Ureter (tissue), 1 donor: Measurements from ENCODE around the gene DLG1. TPM values are rescaled to one million over a fixed set of nuclear protein-coding genes. Genes with fewer than 3 reads are reported as not detected.

ENCODE experiments used
- DNase-seq: peaks from one replicate; pipeline ENCODE4 v3.0.0-alpha.2; 2020; ENCODE audit warnings: low spot score
- total RNA-seq: library from RNA; stranded (reverse); gene quantifications from one replicate; pipeline ENCODE4 v1.2.4, GENCODE V29; 2023
- donor health status: DM: yes; HTN: yes; CAD: no.

DLG1 gene
- total RNA-seq, 1 donor from 2014 or later, result 148 TPM

DNA sequence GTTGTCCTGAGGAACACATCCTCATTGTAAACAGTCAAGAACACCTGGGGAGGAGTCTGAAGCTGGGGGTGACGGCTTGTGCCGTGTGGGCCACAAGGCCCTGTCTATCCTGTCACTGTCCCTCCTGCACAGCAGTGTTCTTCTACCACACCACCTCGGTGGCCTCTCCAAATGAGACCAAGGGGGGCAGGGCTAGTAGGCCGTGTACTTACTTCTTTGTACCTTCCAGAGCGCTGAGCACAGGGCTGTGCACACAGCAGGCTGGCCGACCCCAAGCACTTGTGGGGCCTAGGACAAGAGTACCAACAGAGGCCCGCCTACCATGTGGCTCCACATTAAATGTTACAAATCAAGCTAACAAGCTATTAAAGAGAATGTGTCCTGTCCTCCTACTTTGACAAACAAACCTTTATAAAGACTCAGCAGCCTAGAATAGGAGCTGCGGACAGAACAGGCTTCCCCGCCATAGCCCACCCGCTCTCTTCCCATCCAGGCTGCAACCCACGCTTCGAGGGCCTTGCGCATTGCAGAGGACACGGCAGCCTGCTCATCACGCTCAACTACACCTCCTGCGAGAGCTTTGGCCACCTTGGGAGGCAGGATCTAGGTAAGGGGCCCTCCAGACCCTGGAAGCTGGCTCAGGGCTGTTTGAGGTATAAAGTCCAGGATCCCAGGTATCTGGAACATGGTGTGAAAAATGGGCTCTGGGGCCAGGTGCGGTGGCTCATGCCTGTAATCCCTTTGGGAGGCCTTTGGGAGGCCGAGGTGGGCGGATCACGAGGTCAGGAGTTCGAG is 299.2 kb downstream of the DLG1 start:
- no peak for DNase-seq

DNA sequence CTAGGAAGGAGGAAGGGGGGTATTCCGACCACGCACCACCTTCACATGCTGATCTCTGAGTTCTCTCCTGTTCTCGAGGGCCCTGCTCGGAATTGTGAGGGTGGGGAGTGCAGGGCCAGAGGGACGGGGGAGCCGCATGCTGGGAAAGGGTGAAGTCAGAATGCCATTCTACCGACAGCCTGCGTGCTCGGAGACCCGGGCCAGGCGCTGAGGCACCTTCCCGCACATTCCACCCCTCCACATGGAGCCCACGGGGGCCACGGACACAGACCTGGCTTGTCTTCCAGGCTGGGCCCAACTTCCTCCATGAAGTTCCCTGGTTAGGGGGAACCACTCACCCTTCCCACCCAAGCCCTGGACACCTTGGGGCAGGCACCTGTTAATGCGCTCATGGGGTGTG is 301.1 kb downstream of the DLG1 start:
- no peak for DNase-seq

DNA sequence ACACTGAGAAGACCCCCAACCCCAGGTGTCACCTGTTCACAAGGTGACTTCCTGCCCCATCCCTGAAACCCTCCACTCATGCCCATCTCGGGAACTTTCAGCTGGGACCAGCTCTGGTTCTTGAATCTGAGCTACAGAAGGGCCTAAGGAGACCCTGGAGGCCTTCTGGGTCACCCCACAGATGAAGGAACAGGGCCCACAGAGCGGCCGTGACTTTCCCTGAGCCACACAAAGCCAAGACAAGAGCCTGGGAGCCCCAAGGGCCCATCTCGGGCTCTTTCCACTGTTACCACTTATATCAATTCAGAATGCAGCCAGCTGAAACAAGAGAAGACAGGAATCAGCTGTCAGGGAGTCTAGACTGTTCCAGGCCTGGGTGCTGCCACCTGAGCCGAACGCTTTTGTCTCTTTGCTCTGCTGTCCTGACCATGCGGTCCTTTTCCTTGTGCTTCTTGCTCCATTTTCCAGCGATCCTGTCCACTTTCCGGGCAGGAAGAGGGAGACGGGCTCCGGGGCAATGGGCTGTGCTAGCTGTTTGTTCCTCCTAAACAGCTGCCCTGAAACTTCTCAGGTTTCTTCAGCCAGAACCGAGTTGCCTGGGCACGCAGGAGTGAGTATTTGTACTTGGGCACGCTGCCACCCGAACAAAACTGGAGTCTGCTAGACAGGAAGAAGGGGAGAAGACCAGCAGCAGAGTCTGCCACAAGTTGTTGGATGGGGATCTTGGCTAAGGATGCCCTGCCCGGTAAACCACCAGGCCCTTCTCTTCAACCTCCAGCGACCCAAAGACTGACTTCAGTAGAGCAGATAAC is 301.8 kb downstream of the DLG1 start:
- peak; percentile 81 for DNase-seq

DNA sequence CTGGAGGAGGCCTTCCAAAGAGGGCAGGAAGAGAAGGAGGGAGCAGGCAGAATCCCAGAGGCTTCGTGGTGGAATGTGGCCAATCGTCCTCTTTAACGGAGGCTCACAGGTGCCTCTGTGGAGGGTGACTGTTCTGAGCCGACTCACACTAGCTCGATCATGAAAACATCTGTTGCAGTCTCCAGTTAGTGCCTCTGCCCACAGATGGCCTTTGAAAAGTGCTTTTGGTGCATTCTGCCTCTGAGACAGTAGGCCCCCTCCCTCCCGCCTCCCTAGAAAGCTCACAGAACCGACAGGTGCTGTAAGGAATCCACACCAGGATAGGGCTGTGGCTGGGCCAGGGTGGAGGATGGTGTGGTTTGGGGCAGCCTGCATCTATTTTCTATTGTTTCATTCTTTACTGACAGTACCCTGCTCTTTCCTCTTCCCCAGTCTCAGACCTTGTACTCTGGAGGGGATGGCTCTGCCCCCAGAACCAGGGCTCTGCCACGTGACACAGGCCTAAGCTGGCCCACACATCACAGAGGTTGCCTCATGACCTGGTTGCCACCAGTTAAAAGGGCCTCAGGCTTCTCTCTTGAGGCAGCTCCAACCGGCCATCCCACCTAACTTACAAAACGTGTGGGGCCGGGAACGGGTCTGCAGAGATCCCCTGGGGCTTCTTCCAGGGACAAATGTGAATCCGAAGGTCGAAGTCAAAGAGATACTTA is 302.6 kb downstream of the DLG1 start:
- no peak for DNase-seq

DNA sequence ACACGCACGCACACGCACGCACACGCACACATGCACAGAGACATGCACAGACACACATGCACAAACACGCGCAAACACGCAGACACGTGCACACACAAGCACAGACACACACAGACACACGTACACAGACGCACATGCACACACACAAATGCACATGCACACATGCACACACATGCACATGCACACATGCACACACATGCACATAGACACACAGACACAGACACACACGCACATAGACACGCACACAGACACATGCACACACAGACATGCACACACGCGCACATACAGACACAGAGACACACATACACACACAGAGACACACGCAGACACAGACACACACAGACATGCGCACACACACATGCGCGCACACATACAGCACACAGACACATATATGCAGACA is 303.4 kb downstream of the DLG1 start:
- DNase-seq, result no peak

DNA sequence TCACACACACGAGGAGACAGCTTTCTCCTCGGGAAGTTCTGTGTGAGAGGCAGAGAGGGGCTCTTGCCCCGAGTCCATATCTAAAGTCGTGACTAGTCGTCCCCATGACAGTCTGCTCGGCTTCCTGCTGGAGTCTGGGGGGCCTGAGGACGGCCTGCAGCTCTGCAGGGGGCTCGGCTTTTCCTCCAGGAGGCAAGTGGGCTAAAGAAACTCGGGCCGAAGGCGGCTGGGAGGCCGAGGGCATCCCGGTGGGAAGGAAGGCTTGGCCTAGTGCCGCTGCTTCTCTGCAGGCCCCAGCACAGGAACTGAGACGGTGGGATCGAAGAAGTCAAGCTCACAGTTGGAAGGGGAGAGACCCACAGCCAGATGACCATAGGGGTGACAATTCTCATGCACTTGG is 304.4 kb downstream of the DLG1 start:
- no peak for DNase-seq
